ENCODE results near the gene MCF2L. TPM values are rescaled to one million over a fixed set of nuclear protein-coding genes. Genes with fewer than 3 reads are reported as not detected.

MCF2L gene
- total and polyA plus RNA-seq, 7 donors: 9.1 to 40.5 (median 20.3) TPM

DNA sequence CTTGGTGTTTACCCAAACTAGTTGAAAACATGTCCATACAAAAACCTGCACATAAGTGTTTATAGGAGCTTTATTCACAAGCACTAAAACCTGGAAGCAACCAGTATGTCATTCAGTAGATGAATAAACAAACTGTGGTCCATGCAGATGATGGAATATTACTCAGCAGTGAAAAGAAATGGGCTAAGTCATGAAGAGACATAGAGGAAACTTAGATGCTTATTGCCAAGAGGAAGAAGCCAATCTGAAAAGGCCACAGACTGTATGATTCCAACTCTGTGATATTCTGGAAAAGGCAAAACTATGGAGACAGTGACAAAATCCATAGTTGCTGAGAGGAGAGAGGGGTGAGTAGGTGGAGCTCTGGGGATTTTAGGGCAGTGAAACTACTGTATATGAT, 38.8 kb upstream of the MCF2L start:
- Histone ChIP-seq H3K4me1 (no peaks in the 10 kb centered on the region), H3K27me3 (ENCODE audit: insufficient read depth in 3 of 3, low read length in 2 of 3) (peaks cover 0 to 42% (median 10%) of the 10 kb centered on the region in 3 donors), H3K27ac (no peak overlapping the region), H3K36me3 (ENCODE audit: insufficient read depth in 1 of 2, low read depth in 1 of 2) (no peaks in the 10 kb centered on the region), H3K9me3 (no peaks in the 10 kb centered on the region), H3K4me3 (no peak overlapping the region)
- intact Hi-C loops (cut with DNase I): no loop called here
- TF ChIP-seq, protein P1, sequence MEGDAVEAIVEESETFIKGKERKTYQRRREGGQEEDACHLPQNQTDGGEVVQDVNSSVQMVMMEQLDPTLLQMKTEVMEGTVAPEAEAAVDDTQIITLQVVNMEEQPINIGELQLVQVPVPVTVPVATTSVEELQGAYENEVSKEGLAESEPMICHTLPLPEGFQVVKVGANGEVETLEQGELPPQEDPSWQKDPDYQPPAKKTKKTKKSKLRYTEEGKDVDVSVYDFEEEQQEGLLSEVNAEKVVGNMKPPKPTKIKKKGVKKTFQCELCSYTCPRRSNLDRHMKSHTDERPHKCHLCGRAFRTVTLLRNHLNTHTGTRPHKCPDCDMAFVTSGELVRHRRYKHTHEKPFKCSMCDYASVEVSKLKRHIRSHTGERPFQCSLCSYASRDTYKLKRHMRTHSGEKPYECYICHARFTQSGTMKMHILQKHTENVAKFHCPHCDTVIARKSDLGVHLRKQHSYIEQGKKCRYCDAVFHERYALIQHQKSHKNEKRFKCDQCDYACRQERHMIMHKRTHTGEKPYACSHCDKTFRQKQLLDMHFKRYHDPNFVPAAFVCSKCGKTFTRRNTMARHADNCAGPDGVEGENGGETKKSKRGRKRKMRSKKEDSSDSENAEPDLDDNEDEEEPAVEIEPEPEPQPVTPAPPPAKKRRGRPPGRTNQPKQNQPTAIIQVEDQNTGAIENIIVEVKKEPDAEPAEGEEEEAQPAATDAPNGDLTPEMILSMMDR (IDR thresholded peaks at IDR 0.05): no peak
- DNase-seq (no peak), ATAC-seq (no peak)

DNA sequence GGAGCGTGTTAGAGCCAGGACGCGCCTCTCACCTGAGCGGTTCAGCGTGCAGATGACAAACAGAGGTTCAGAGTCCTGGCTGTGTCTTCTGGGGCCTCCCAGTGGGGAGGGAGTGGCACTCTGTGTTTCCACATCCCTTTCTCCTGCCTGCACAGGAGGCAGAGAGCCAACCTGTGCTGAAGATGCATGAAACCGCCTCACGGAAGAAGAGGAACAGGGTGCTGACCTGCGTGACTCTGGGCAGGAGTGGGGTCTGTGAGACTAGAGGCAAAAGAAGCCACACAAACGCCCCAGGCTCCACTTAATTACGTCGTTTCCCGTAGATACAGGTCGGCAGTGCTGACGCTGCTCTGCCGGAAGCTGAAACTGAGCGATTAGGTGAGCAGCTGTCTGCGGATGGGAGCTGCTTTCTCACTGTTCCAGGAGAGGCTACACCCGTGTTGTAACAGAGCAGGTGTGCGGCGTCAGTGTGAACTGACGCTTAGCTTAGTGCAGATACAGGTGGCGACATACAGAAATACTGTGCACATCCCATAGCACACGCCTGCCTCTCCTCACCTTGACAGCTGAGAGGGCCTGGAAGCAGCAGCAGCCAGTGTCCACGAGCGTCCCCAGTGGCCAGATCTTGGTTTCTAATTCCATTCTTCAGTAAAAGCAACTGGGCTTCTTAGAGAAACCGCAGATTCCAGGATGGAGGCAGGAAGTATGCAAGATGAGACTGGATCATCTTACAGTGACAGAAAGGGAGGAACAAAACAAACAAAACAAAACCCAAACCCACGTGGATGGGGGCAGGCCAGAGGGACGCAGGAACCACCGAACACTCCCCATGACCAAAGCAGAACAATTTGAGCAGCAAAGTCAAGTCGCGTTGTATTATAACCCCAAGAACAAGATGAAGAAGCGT, 37.7 kb upstream of the MCF2L start:
- intact Hi-C loops (cut with DNase I): no loop called here
- Histone ChIP-seq H3K36me3 (ENCODE audit: insufficient read depth in 1 of 2, low read depth in 1 of 2) (no peaks in the 10 kb centered on the region), H3K27me3 (ENCODE audit: insufficient read depth in 3 of 3, low read length in 2 of 3) (peaks cover 0 to 42% (median 10%) of the 10 kb centered on the region in 3 donors), H3K4me3 (no peak overlapping the region), H3K9me3 (no peaks in the 10 kb centered on the region), H3K27ac (no peak overlapping the region), H3K4me1 (no peaks in the 10 kb centered on the region)
- DNase-seq (no peak), ATAC-seq (peak in 3 of 4 donors; percentile 31 to 60 (median 32))
- TF ChIP-seq, protein P1 (IDR thresholded peaks at IDR 0.05): peak; percentile 54
- whole genome bisulfite sequencing, 3 donors: 38 to 48% (median 40%) methylated on average over 32 of the region's 32 CpGs

DNA sequence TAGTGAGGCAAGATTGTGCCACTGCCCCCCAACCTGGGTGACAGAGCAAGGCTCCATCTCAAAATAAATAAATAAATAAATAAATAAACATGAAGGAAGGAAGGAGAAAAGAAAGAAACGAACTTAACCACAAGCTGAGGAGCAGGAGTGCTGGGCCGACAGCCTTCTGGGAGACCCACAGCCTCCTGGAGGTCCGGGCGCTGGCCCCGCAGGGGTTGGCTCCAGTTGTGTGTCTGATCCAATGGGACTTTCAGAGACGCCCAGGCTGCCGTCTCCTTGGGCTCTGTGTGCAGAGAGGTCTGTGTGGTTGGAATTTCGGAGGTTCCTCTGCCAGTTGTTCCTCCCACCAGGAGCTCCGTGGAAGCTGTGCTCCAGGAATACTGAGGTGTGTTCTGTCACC, 36.0 kb upstream of the MCF2L start:
- Histone ChIP-seq H3K4me3 (no peak overlapping the region), H3K4me1 (no peaks in the 10 kb centered on the region), H3K36me3 (ENCODE audit: insufficient read depth in 1 of 2, low read depth in 1 of 2) (no peaks in the 10 kb centered on the region), H3K27me3 (ENCODE audit: insufficient read depth in 3 of 3, low read length in 2 of 3) (peaks cover 0 to 29% (median 10%) of the 10 kb centered on the region in 3 donors), H3K27ac (no peak overlapping the region), H3K9me3 (no peaks in the 10 kb centered on the region)
- intact Hi-C loops (cut with DNase I): no loop called here
- ATAC-seq (no peak), DNase-seq (no peak)
- TF ChIP-seq, protein P1 (IDR thresholded peaks at IDR 0.05): no peak
- WGBS, 3 donors: 74 to 96% (median 79%) methylated on average over 9 of the region's 9 CpGs

DNA sequence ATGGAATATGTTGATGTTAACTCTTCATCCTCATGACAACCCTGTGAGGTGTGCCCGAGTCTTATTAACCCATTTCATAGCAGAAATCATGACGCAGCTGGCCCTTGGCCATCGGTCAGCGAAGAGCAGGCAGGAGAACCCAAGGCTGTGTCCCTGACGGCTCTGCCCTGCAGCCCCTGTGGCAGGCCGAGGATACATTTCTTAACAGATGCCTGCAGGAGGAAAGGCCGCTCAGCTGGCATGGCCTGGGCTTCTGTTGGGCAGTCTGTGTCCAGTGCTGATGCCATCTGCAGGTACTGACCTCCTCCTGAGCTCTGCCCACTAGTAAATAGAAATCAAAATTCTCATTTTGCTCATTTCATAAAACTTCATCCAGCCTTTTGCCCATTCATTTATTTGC, 35.4 kb upstream of the MCF2L start:
- WGBS, 3 donors: 86 to 88% (median 88%) methylated on average over 7 of the region's 7 CpGs
- intact Hi-C loops (cut with DNase I): no loop called here

More for the DNA sequence above, 35.4 kb upstream of the MCF2L start:
- DNase-seq: no peak
- no peak overlapping the region for H3K27ac ChIP-seq
- H3K27me3 ChIP-seq (ENCODE audit: insufficient read depth in 3 of 3, low read length in 2 of 3): peaks cover 0 to 24% (median 10%) of the 10 kb centered on the region in 3 donors
- H3K9me3 ChIP-seq: no peaks in the 10 kb centered on the region
- H3K4me1 ChIP-seq: no peaks in the 10 kb centered on the region
- TF ChIP-seq, protein P1 (IDR thresholded peaks at IDR 0.05): no peak
- H3K36me3 ChIP-seq (ENCODE audit: insufficient read depth in 1 of 2, low read depth in 1 of 2): no peaks in the 10 kb centered on the region
- no peak overlapping the region for H3K4me3 ChIP-seq
- no peak for ATAC-seq

Measured in psoas muscle (tissue), 8 donors.